Aorta (tissue), 5 donors: ENCODE results near the gene CEP128. TPM values are rescaled to one million over a fixed set of nuclear protein-coding genes. Genes with fewer than 3 reads are reported as not detected.

Source experiments
- ATAC-seq: fragments of 200-7000 bp; cut with Tn5 transposase; one replicate; pipeline ENCODE4 v1.9.1; 2022; ENCODE audit warnings: moderate library complexity; ENCODE audit not compliant: low FRiP score
- DNase-seq, 2 donors: peaks; one replicate each; pipeline ENCODE4 v3.0.0-alpha.2; 2020
- H3K27ac ChIP-seq, 2 donors: one replicate each; pipeline ENCODE4 v1.5.1; 2013; ENCODE audit warnings: low read length in 2 of 2, mild to moderate bottlenecking in 2 of 2, moderate library complexity in 2 of 2, control low read depth in 1 of 2, inconsistent platforms in 1 of 2, low read depth in 1 of 2
- H3K27me3 ChIP-seq, 2 donors: one replicate each; pipeline ENCODE4 v1.6.1; 2013; ENCODE audit warnings: control low read depth in 1 of 2, low read length in 1 of 2, mild to moderate bottlenecking in 1 of 2, moderate library complexity in 1 of 2; ENCODE audit not compliant: insufficient read depth in 2 of 2, control insufficient read depth in 1 of 2
- H3K36me3 ChIP-seq, 2 donors: one replicate each; pipeline ENCODE4 v1.6.1; 2013; ENCODE audit warnings: control low read depth in 1 of 2, low read length in 1 of 2, mild to moderate bottlenecking in 1 of 2; ENCODE audit not compliant: insufficient read depth in 2 of 2, control insufficient read depth in 1 of 2
- H3K4me1 ChIP-seq, 2 donors: one replicate each; pipeline ENCODE4 v1.6.1; 2013; ENCODE audit warnings: low read length in 2 of 2, control low read depth in 1 of 2, mild to moderate bottlenecking in 1 of 2, moderate library complexity in 1 of 2; ENCODE audit not compliant: insufficient read depth in 2 of 2, control insufficient read depth in 1 of 2
- H3K4me3 ChIP-seq, 2 donors: one replicate each; pipeline ENCODE4 v1.5.1; 2013; ENCODE audit warnings: low read length in 2 of 2, control low read depth in 1 of 2, mild to moderate bottlenecking in 1 of 2
- H3K9me3 ChIP-seq: one replicate; pipeline ENCODE4 v1.6.1; 2013; ENCODE audit warnings: mild to moderate bottlenecking, low read length; ENCODE audit not compliant: control insufficient read depth
- WGBS, 2 donors: extraction: QIAGEN DNeasy Blood & Tissue Kit; methylation state at CpG; one replicate each; pipeline ENCODE4 v1.1.7; 2013; 5-methylcytosine and 5-hydroxymethylcytosine counted together
- intact Hi-C, 2 donors: fragments of 100-400 bp; cut with DNase I; formaldehyde crosslinking; loops; one replicate each; pipeline versions ENCODE4 v1.14.2 to v1.15.0; 2022
- polyA plus RNA-seq, 2 donors: library from polyadenylated mRNA; stranded (reverse); fragments of 200-250 nt; gene quantifications; one replicate each; pipeline ENCODE4 v1.2.3, GENCODE V29; 2013
- total RNA-seq, 2 donors: library from RNA; stranded (reverse); fragmentation: NEBNext Ultra II Directional; extraction: Animal tissue kit (Norgen Biotek cat#: 25700); gene quantifications; one replicate each; pipeline ENCODE4 v1.2.1, GENCODE V29; 2021
- donor health status: healthy with polysubstance abuse.
- donor health status: Bipolar disorder and iron deficiency.
- donor health status: DM: no; HTN: no; CAD: no.
- donor health status: DM: no; HTN: no; CAD: no.
- donor health status: DM: yes; HTN: yes; CAD: no.

Gene CEP128
- total and polyA plus RNA-seq, 4 donors, result 0.95 to 8.4 (median 4.4) TPM

GRCh38 chr14:80468331-80469122 is 473.0 kb downstream of the CEP128 start:
- 53 to 60% methylated on average over 5 of the region's 5 CpGs for WGBS, 2 donors
- no peak overlapping the region for H3K4me3 ChIP-seq
- peaks cover 2% of the 10 kb centered on the region for H3K9me3 ChIP-seq
- no peaks in the 10 kb centered on the region for H3K36me3 ChIP-seq
- H3K27ac ChIP-seq, result no peak overlapping the region
- no peaks in the 10 kb centered on the region for H3K27me3 ChIP-seq
- ATAC-seq, result no peak
- DNase-seq, result no peak
- intact Hi-C loops, result no loop called here
- H3K4me1 ChIP-seq, result no peaks in the 10 kb centered on the region

GRCh38 chr14:80465546-80466220 is 475.9 kb downstream of the CEP128 start:
- no peak overlapping the region for H3K4me3 ChIP-seq
- no peaks in the 10 kb centered on the region for H3K4me1 ChIP-seq
- DNase-seq (no peak), ATAC-seq (no peak)
- intact Hi-C loops, result no loop called here
- H3K9me3 ChIP-seq, result no peaks in the 10 kb centered on the region
- H3K27ac ChIP-seq, result no peak overlapping the region
- H3K36me3 ChIP-seq, result no peaks in the 10 kb centered on the region
- WGBS, 2 donors, result 88 to 89% methylated on average over 7 of the region's 7 CpGs
- no peaks in the 10 kb centered on the region for H3K27me3 ChIP-seq

DNA sequence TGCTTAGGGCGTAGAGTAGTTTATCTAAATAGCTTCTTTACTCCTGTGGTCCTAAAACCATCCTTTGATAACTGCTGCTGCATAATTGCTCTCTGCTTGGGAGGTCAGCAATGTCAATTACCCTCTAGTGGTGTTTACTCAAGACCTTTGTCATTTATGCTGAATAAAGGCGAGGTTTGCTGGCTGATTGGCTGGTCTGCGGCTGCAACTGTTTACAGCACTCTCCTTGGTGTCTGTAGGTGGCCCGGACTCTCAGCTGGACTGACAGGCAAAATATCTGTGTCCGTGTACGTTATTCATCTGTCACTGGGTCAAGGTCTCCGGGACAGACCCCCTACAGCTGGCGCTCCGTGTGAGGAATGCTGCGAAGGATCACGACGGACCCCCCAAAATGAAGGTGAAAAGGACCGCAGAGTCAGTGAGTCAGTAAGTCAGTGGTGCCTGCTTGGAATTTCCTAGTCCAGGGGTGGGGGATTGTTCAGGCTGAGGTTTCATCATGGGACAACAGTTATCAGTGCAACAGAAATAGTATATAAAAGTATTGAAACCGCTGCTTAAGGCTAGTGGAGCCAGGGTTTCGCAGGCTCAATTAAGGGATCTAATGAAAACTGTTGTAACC is 476.9 kb downstream of the CEP128 start:
- no peaks in the 10 kb centered on the region for H3K9me3 ChIP-seq
- no peaks in the 10 kb centered on the region for H3K27me3 ChIP-seq
- no peaks in the 10 kb centered on the region for H3K36me3 ChIP-seq
- ATAC-seq (no peak), DNase-seq (no peak)
- H3K27ac ChIP-seq, result no peak overlapping the region
- intact Hi-C loops, result no loop called here
- 74% methylated on average over 15 of the region's 15 CpGs for WGBS, 2 donors
- H3K4me3 ChIP-seq, result no peak overlapping the region
- no peaks in the 10 kb centered on the region for H3K4me1 ChIP-seq

DNA sequence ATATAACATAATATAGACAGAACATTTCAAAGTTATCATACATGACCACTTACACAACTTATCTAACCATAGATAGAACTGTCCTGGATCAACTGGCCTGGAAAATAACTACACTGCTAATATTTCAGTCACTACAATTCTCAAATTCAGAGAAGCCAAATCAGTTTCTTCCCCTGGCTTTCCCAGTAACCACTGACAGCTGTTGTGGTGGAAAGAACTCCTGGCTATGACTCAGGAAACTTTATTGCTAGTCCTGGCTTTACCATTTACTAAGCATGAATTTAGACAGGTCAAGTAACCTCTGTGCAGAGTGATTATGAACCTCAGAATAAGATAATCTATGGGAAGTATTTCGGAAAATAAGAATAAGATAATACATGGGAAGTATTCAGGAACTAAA is 485.3 kb downstream of the CEP128 start:
- Histone ChIP-seq H3K4me3 (no peak overlapping the region), H3K27me3 (no peaks in the 10 kb centered on the region), H3K27ac (no peak overlapping the region), H3K36me3 (no peaks in the 10 kb centered on the region), H3K9me3 (no peaks in the 10 kb centered on the region), H3K4me1 (no peaks in the 10 kb centered on the region)
- DNase-seq, result no peak
- no peak for ATAC-seq
- intact Hi-C loops, result no loop called here
- 92 to 94% methylated on average over 1 of the region's 1 CpG for WGBS, 2 donors

DNA sequence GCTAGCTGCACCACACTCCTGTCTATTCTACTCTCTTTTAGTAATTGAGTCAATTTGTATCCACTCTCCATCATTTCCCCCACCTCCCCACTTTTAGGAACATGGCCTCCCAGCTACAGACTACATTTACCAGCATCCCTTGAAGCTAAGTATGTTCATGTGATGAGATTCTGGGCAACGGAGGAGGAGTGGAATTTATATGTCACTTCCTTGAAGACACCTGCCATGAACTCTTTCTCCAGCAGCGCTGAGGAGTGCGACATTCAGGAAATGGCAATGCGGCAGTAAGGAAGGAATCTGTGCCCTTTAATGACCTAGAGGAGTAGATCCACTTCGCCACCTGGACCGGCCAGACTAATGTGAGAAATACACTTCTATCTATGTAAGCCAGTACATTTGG is 486.5 kb downstream of the CEP128 start:
- intact Hi-C loops, result no loop called here
- Histone ChIP-seq H3K4me3 (no peak overlapping the region), H3K36me3 (no peaks in the 10 kb centered on the region), H3K27ac (no peak overlapping the region), H3K4me1 (no peaks in the 10 kb centered on the region), H3K9me3 (no peaks in the 10 kb centered on the region), H3K27me3 (no peaks in the 10 kb centered on the region)
- DNase-seq (no peak), ATAC-seq (no peak)
- 75 to 80% methylated on average over 6 of the region's 6 CpGs for WGBS, 2 donors

GRCh38 chr14:80448267-80448666 is 493.3 kb downstream of the CEP128 start:
- no peaks in the 10 kb centered on the region for H3K9me3 ChIP-seq
- WGBS, 2 donors, result 79 to 85% methylated on average over 3 of the region's 3 CpGs
- no peak overlapping the region for H3K4me3 ChIP-seq
- no peaks in the 10 kb centered on the region for H3K36me3 ChIP-seq
- H3K27me3 ChIP-seq, result no peaks in the 10 kb centered on the region
- intact Hi-C loops, result no loop called here
- no peak overlapping the region for H3K27ac ChIP-seq
- no peaks in the 10 kb centered on the region for H3K4me1 ChIP-seq
- ATAC-seq (no peak), DNase-seq (no peak)

DNA sequence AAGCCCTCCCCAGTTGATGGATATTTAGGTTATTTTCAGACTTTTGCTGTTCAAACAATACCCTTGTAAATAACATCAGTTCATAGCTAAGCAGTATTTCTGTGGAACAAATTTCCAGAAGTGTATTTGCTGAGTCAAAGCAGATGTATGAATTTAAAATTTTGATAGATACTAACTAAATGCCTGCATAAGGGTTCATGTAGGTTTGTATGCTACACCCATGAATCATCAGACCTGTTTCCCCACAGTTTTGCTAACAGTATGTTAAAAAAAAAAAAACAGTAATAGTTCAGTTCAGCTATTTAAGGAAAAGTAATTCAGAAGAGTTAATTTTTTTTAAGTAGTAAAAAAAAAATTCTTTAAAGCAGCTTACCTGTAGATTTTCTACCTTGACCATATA is 494.1 kb downstream of the CEP128 start:
- no peak for ATAC-seq
- intact Hi-C loops, result no loop called here
- Histone ChIP-seq H3K4me3 (no peak overlapping the region), H3K27ac (no peak overlapping the region), H3K4me1 (no peaks in the 10 kb centered on the region), H3K36me3 (no peaks in the 10 kb centered on the region), H3K27me3 (no peaks in the 10 kb centered on the region), H3K9me3 (no peaks in the 10 kb centered on the region)
- no peak for DNase-seq
